ENCODE results near the gene LZIC. TPM values are rescaled to one million over a fixed set of nuclear protein-coding genes. Genes with fewer than 3 reads are reported as not detected.
"Not testable (repeated sequence)": the region's sequence is repeated elsewhere in the genome, so short reads cannot be mapped to it uniquely, and the experiment has no call there.

LZIC gene
- total RNA-seq, 2 donors from 2014 or later: 24.8 to 25.5 TPM

DNA sequence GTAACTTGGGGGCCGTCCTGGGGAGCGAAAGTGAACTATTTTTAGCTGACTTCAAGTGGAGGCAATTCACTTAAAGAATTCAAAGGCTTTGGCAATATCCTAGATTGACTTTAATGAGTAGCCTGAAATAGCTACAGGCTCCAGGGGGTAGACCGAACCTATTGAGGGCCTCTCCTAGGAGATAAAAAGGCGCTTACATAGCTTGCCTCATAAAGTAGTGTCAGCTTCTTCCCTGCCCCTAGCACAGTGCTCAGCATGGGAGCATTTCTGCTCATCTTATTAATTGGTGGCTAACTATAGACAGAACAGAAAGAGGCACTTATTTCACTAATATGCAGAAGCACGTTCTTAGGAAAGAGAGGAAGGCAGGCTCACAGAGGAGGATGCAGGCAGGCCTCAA lies 20.8 kb downstream of the LZIC start:
- H3K27ac Mint-ChIP-seq: no peak overlapping the region
- no peak for DNase-seq (ENCODE audit: low spot score)
- H3K9me3 Mint-ChIP-seq: no peaks in the 10 kb centered on the region

DNA sequence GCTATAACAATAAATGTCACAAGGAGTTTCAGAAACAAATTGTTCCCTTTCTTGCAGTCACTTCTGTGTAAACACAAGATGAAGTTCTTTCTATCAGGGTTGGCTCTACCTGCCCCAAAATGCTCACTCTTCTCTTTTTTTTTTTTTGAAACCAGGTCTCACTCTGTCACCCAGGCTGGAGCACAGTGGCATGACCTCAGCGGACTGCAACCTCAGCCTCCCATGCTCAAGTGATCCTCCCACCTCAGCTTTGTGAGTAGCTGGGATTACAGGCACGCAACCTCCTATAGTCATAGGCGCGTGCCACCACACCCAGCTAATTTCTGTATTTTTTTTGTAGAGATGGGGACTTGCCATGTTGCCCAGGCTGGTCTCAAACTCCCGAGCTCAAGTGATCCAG lies 22.6 kb downstream of the LZIC start:
- Mint-ChIP-seq H3K36me3 (no peaks in the 10 kb centered on the region), H3K27ac (no peak overlapping the region), H3K4me3 (no peak overlapping the region), H3K9me3 (no peaks in the 10 kb centered on the region), H3K27me3 (no peaks in the 10 kb centered on the region), H3K4me1 (ENCODE audit: low read depth in 2 of 2) (peaks cover 0 to 4% of the 10 kb centered on the region in 2 donors)
- DNase-seq (ENCODE audit: low spot score): no peak
- ATAC-seq: no peak

More for the DNA sequence above, 20.8 kb downstream of the LZIC start:
- no peak for ATAC-seq
- Mint-ChIP-seq H3K27me3 (no peaks in the 10 kb centered on the region), H3K4me3 (no peak overlapping the region), H3K36me3 (no peaks in the 10 kb centered on the region), H3K4me1 (ENCODE audit: low read depth in 2 of 2) (peaks cover 0 to 4% of the 10 kb centered on the region in 2 donors)

DNA sequence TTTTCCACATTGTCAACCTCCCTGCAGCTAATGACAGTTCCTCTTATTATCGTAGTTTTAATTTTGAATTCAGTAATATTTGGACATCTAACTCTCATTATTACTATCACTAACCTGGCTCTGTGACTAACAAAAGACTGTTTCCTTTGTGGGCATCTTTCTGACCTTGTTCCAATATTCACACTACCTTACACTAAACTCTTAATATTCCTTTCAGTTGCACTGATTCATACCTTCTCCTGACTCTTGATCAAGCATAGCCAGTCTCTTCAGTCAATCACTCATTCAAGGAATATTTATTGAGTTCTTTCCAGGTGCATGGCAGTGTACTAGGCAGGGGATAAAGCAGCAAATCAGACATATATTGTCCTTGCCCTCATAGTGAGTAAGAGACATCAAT lies 25.3 kb downstream of the LZIC start:
- no peaks in the 10 kb centered on the region for H3K27me3 Mint-ChIP-seq
- DNase-seq (ENCODE audit: low spot score): no peak
- no peak overlapping the region for H3K27ac Mint-ChIP-seq
- H3K4me1 Mint-ChIP-seq (ENCODE audit: low read depth in 2 of 2): peaks cover 0 to 4% of the 10 kb centered on the region in 2 donors
- no peak overlapping the region for H3K4me3 Mint-ChIP-seq
- no peaks in the 10 kb centered on the region for H3K36me3 Mint-ChIP-seq
- no peak for ATAC-seq
- no peaks in the 10 kb centered on the region for H3K9me3 Mint-ChIP-seq

DNA sequence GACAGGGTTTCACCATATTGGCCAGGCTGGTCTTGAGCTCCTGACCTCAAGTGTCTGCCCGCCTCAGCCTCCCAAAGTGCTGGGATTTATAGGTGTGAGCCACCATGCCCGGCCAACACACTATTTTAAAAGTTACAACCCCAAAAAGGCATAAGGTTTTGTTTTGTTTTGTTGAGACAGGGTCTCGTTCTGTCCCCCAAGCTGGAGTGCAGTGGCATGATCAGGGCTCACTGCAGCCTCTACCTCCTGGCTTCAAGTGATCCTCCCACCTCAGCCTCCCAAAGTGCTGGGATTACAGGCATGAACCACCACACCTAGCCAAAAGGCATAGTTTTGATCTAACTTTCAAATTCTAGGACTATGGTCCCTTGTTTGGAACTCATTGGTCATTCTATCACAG lies 25.7 kb downstream of the LZIC start:
- not testable (repeated sequence) for H3K9me3 Mint-ChIP-seq; H3K4me3 Mint-ChIP-seq; ATAC-seq; H3K4me1 Mint-ChIP-seq (ENCODE audit: low read depth in 2 of 2); H3K36me3 Mint-ChIP-seq; H3K27me3 Mint-ChIP-seq; H3K27ac Mint-ChIP-seq; DNase-seq (ENCODE audit: low spot score)

DNA sequence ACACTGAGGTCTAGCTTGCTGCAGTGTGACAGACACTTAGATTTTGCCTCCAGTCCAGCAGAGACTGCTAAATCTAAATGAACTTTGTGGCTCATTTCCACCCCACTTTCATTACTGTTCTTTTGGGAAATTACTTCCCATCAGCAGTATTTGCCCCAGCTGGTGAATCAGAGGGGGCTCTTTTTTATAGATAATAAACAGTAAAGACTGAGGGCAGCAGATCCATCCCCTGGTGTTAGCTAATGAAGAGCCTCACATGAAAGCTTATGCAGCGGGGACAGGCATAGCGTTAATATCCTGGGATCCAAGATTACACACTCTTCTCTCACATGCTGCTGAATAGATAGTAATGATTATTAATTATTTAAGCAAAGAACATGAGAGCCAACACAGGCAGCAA lies 26.7 kb downstream of the LZIC start:
- H3K27ac Mint-ChIP-seq: no peak overlapping the region
- ATAC-seq: no peak
- no peak overlapping the region for H3K4me3 Mint-ChIP-seq
- peaks cover 7 to 13% of the 10 kb centered on the region in 2 donors for H3K4me1 Mint-ChIP-seq (ENCODE audit: low read depth in 2 of 2)
- no peak for DNase-seq (ENCODE audit: low spot score)
- no peaks in the 10 kb centered on the region for H3K36me3 Mint-ChIP-seq
- no peaks in the 10 kb centered on the region for H3K9me3 Mint-ChIP-seq
- H3K27me3 Mint-ChIP-seq: no peaks in the 10 kb centered on the region

DNA sequence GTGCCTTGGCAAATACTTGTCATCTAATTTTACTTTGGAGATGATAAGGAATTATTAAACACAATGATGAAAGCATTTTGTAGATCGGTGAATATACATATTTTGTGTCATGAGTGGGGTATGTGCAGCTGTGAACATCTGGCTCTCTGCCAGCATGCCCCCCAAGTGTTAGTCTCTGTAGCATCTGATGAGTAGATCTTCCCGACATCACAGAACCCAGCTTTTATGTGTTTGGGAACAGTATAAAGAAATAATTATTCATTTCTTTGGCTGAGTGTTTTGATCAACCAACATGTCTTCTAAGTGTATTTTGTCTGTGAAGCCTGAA lies 28.6 kb downstream of the LZIC start:
- Mint-ChIP-seq H3K4me1 (ENCODE audit: low read depth in 2 of 2) (peaks cover 16 to 23% of the 10 kb centered on the region in 2 donors), H3K9me3 (no peaks in the 10 kb centered on the region), H3K4me3 (no peak overlapping the region), H3K27me3 (no peaks in the 10 kb centered on the region), H3K36me3 (no peaks in the 10 kb centered on the region), H3K27ac (no peak overlapping the region)
- DNase-seq (ENCODE audit: low spot score): no peak
- ATAC-seq: no peak

DNA sequence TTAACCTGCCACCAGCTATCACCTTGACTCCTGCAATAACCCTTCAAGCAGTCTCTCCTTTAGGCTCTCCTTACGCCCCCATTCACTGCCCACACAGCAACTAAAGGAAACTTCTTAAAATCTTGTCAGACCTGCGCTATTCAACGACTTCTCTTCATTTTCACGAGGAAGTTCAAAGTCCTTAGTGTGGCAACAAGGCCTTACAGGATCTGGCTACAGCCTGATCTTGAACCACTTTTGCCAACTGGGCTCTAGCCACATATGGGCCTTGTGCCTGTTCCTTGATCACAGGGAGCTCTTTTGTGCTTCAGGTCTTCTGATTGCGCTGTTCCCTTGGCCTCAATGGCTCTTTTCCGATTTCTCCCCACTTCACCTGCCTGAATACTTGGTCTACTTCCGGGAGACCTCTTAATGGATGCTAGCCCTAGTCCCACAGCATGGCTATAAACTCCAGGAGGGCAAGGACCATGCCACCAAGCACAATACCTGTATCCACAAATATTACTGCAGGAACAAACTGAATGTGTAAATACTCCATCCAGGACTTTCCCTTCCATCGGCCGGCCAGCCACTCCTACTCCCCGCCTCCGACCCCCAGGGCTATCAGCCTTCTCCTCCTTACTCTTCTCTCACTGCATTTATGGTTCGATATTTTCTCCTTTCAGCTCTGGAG lies 30.8 kb downstream of the LZIC start:
- Mint-ChIP-seq H3K9me3 (no peaks in the 10 kb centered on the region), H3K27ac (peak overlapping the region; percentile 39 to 67), H3K36me3 (no peaks in the 10 kb centered on the region), H3K4me3 (peak overlapping the region; percentile 44), H3K27me3 (no peaks in the 10 kb centered on the region), H3K4me1 (ENCODE audit: low read depth in 2 of 2) (peaks cover 33 to 37% of the 10 kb centered on the region in 2 donors)
- ATAC-seq (no peak), DNase-seq (ENCODE audit: low spot score) (no peak)

DNA sequence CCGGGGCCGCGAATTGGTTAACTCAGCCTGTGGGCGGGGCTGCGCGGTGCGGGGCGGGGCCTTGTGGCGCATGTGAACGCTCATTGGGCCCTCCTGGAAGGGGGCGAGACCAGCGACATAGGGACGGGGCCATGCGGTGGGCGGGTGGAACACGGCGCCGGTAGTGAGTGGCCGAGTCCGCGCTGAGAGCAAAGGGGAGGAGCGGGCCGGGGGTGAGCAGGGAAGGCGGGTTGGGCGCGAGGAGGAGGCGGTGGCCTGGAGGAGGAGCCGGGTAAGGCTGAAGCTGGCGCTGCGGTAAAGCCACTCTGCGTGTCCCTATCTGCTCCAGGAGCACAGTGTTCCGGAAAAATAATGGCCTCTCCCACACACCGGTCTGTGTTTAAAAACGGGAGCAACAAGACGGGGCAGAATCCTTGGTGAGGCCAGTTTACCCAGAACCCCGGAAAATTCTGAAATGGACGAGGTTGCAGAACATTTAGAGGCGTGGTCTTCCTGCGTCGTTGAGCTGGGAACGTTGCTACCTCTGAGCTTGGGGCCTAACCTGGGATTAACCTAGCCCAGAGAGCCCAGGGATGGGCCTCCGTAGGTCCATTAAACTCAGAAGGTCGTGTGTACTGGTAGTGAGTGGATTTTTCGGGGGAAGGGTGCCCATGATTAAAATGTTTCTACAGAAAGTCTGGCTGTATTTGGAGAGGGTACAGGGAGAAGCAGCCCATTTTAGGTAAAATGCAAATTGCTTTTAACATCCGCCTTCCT lies 32.6 kb downstream of the LZIC start:
- H3K4me1 Mint-ChIP-seq (ENCODE audit: low read depth in 2 of 2): peaks cover 35 to 41% of the 10 kb centered on the region in 2 donors
- peak overlapping the region; percentile 90 for H3K4me3 Mint-ChIP-seq
- H3K27ac Mint-ChIP-seq: peak overlapping the region; percentile 92 to 93
- H3K9me3 Mint-ChIP-seq: no peaks in the 10 kb centered on the region
- ATAC-seq (peak; percentile 96 to 97), DNase-seq (ENCODE audit: low spot score) (peak; percentile 100)
- no peaks in the 10 kb centered on the region for H3K27me3 Mint-ChIP-seq
- H3K36me3 Mint-ChIP-seq: no peaks in the 10 kb centered on the region

DNA sequence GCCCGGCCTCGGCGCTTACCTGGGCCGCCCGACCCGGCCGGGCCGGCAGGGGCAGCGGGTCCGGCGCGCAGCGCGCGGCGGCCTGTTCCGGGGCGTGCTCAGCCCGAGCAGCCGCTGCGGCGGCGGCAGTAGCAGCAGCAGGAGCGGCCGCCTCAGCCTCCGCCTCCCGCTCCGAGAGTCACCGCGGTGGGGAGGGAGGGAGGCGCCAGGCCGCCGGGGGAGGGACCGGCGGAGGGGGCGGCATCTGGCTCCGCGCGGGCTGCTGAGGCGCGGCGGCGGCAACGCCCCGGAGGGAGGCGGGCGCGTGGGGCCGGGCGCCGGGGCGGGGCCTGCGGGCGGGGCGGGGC lies 33.1 kb downstream of the LZIC start, which contains the start of gene CTNNBIP1:
Gene CTNNBIP1, minus strand, starts transcription at position 194 of the 347 bp plus-strand sequence. CDS start 38,205 bp downstream, outside the sequence.
- Mint-ChIP-seq H3K36me3 (no peaks in the 10 kb centered on the region), H3K9me3 (no peaks in the 10 kb centered on the region), H3K27ac (peak within 1 kb of the TSS; percentile 94 to 99), H3K4me3 (peak within 1 kb of the TSS; percentile 100), H3K4me1 (ENCODE audit: low read depth in 2 of 2) (peaks cover 39 to 46% of the 10 kb centered on the region in 2 donors), H3K27me3 (no peaks in the 10 kb centered on the region)
- DNase-seq (ENCODE audit: low spot score): no peak
- ATAC-seq: peak; percentile 91 to 93

DNA sequence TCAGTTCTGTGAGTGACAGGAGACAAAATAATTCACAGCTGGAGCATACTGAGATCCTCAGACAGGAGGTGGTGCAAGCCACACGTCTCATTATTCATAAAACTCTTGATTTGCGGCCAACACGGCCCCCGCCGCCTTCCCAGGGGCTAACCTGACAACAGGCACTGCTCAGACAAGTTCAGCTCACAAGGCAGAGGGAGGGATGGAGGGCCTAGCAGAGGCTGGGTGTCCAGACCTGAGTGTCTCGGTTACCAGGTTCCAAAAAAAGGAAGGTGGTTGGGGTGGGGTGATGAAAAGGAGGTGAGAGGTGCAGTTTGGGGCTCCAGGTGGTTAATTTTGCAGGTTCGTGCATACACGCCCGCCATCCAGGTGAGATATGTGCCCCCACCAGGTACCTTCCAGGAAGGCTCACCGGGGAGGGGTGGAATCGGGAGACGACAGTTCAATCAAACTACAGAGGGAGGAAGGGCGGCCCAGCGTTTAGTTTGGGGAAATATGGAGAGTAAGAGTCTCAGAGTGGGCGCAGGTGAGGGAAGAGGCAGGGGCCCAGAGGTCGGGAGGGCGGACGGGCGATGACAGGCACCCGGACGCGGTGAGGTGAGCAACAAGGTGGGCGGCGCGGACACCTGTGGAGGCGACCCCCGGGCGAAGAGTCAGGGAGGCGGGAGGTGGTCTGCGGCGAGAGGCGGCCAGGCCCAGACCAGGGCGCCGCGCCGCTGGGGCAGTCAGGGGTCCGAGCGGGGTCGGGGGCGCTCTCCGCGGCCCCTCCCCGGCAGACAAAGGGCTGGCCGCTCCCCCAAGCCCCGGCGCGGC lies 33.8 kb downstream of the LZIC start:
- ATAC-seq (no peak), DNase-seq (ENCODE audit: low spot score) (no peak)
- Mint-ChIP-seq H3K27me3 (no peaks in the 10 kb centered on the region), H3K27ac (peak overlapping the region; percentile 94 to 99), H3K9me3 (no peaks in the 10 kb centered on the region), H3K36me3 (no peaks in the 10 kb centered on the region), H3K4me1 (ENCODE audit: low read depth in 2 of 2) (peaks cover 44 to 52% of the 10 kb centered on the region in 2 donors), H3K4me3 (peak overlapping the region; percentile 100)

DNA sequence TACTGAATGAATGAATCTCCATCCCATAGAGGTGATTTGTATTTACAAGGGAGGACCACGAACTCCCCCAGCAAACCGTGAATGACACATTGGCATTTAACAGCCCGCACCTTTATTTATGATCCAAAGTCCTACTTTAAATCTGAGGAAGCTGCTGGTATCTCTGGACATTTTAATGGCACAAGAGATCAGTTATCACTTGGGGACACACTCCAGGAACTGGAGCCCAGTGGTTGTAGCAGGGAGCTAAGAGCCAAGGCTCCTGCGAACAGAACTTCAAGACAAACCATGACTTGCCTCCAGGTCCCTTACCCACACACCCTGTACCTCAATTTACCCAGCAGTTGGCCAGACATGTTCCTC lies 34.3 kb downstream of the LZIC start:
- H3K9me3 Mint-ChIP-seq: no peaks in the 10 kb centered on the region
- H3K36me3 Mint-ChIP-seq: no peaks in the 10 kb centered on the region

DNA sequence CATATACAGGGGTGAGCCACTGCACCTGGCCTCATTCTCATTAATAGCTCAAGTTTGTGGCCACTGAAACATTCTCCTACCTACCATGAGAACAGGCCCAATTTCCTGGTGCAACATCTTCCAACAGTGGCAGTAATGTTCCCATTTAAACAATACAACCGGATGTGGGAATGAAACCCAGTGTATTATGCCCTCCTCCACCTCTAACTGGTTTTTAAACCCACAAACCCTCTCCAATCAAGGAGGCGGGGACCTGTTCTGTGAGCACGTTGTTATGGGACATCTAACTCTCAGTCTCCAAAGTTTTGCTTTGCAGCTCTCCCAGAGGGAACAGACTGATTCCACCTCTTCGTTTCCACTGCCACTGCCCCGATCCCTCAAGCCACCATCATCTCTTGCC lies 35.8 kb downstream of the LZIC start:
- Mint-ChIP-seq H3K36me3 (no peaks in the 10 kb centered on the region), H3K4me3 (no peak overlapping the region), H3K27ac (no peak overlapping the region), H3K9me3 (no peaks in the 10 kb centered on the region), H3K4me1 (ENCODE audit: low read depth in 2 of 2) (peaks cover 44 to 63% of the 10 kb centered on the region in 2 donors), H3K27me3 (no peaks in the 10 kb centered on the region)
- ATAC-seq (no peak), DNase-seq (ENCODE audit: low spot score) (no peak)

More for the DNA sequence above, 34.3 kb downstream of the LZIC start:
- Mint-ChIP-seq H3K4me3 (peak overlapping the region; percentile 100), H3K4me1 (ENCODE audit: low read depth in 2 of 2) (peaks cover 46 to 57% of the 10 kb centered on the region in 2 donors), H3K27ac (peak overlapping the region; percentile 94 to 99), H3K27me3 (no peaks in the 10 kb centered on the region)
- DNase-seq (ENCODE audit: low spot score): no peak
- ATAC-seq: no peak

DNA sequence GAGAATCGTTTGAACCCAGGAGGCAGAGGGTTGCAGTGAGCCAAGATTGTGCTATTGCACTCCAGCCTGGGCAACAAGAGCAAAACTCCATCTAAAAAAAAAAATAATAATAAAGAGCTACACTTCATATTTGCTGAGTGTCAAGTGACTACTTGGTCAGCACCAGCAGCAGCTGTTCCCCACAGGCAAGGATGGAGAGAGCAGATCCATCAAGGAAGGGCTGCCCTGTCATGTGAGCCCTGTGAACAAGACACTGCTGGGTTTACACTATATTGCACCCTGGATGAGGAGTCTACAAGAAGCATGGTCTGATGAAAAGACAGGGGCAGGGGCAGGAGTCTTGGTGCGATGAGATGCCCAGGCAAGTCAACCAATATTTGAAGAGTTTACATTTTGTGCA lies 36.7 kb downstream of the LZIC start:
- Mint-ChIP-seq H3K27ac (no peak overlapping the region), H3K4me1 (ENCODE audit: low read depth in 2 of 2) (peaks cover 39 to 57% of the 10 kb centered on the region in 2 donors)
- ATAC-seq: no peak

DNA sequence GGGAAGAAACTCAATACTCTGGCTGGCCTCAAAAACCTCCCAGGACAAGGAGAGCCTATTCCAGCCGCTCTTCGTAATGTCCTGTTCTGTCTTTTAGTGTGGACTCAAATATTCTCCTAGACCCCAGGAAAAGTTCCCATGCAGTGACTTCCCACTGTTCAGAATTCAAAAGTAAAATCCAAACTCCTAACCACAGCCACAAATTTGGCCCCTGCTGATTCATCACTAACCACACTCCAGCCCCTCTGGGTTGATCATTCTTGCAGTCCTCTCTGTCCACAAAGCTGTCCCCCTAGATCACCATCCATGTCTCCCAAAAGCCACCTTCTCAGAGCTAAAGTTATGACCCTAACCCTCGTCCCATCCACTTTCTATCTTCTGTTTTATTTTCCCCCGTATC lies 38.2 kb downstream of the LZIC start:
- ATAC-seq: no peak

More for the DNA sequence above, 36.7 kb downstream of the LZIC start:
- H3K9me3 Mint-ChIP-seq: no peaks in the 10 kb centered on the region
- no peak overlapping the region for H3K4me3 Mint-ChIP-seq
- no peak for DNase-seq (ENCODE audit: low spot score)
- H3K27me3 Mint-ChIP-seq: no peaks in the 10 kb centered on the region
- H3K36me3 Mint-ChIP-seq: no peaks in the 10 kb centered on the region

More for the DNA sequence above, 38.2 kb downstream of the LZIC start:
- no peak for DNase-seq (ENCODE audit: low spot score)
- Mint-ChIP-seq H3K4me3 (no peak overlapping the region), H3K9me3 (no peaks in the 10 kb centered on the region), H3K36me3 (no peaks in the 10 kb centered on the region), H3K27me3 (no peaks in the 10 kb centered on the region), H3K4me1 (ENCODE audit: low read depth in 2 of 2) (peaks cover 41 to 55% of the 10 kb centered on the region in 2 donors), H3K27ac (peak overlapping the region in 1 of 2 donors; percentile 30)

Measured in natural killer cell treated with Interleukin-12 subunit alpha and Interleukin-12 subunit beta and Interleukin-15 and Interleukin-18, amount 100 ng/mL, for 72 hours (primary cell).